MM.1S (cell line): ENCODE results near the gene TRMT44.

ENCODE experiments used
- EZH2 ChIP-seq: fragments of 300-600 bp; sonication (generic); optimal IDR thresholded peaks from 2 replicates; pipeline ENCODE3; 2017; ENCODE audit warnings: low read depth, mild to moderate bottlenecking, antibody characterized with exemption, low read length, mixed read lengths
- EZH2phosphoT487 ChIP-seq: fragments of 300-600 bp; sonication (generic); IDR thresholded peaks from 2 replicates; pipeline ENCODE4 v1.6.1; 2018; ENCODE audit warnings: antibody characterized with exemption, low read length
- TF ChIP-seq, protein P1 (sequence below): fragments of 300-600 bp; sonication (generic); IDR thresholded peaks from 2 replicates; pipeline ENCODE4 v1.5.1; 2016; ENCODE audit warnings: antibody characterized with exemption, low read length, mixed read lengths

DNA sequence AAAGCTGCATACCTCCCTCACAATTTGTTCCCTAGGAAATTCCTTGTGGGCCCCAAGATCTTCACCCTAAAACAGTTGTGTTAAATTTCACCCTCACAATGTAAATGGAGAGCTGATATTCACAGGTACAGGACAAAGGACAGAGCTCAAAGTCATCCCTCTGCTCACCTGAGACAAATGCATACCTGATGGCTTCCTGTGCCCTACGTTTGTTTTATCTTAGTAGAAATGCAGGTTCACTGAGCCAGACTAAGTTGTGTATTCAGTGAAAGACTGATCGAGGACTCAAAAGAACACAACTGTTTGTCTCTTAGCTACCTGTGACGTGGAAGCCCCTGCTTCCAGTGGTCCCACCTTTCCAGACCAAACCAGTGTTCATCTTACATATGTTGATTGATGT lies 53.6 kb downstream of the TRMT44 start:
- TF ChIP-seq EZH2 = no peak
- TF ChIP-seq, protein P1, sequence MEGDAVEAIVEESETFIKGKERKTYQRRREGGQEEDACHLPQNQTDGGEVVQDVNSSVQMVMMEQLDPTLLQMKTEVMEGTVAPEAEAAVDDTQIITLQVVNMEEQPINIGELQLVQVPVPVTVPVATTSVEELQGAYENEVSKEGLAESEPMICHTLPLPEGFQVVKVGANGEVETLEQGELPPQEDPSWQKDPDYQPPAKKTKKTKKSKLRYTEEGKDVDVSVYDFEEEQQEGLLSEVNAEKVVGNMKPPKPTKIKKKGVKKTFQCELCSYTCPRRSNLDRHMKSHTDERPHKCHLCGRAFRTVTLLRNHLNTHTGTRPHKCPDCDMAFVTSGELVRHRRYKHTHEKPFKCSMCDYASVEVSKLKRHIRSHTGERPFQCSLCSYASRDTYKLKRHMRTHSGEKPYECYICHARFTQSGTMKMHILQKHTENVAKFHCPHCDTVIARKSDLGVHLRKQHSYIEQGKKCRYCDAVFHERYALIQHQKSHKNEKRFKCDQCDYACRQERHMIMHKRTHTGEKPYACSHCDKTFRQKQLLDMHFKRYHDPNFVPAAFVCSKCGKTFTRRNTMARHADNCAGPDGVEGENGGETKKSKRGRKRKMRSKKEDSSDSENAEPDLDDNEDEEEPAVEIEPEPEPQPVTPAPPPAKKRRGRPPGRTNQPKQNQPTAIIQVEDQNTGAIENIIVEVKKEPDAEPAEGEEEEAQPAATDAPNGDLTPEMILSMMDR = no peak
- no peak for TF ChIP-seq EZH2phosphoT487
